ENCODE results near the gene AKNA. TPM values are rescaled to one million over a fixed set of nuclear protein-coding genes. Genes with fewer than 3 reads are reported as not detected.

AKNA gene
- total RNA-seq, 1 experiment from 2014 or later: 20.6 TPM

- RAD21 ChIA-PET (ENCODE audit: low non-redundant PET in 1 of 2, low total read pairs in 2 of 2, uncharacterized antibody in 2 of 2, unreplicated experiment in 2 of 2): no interaction called here
- no peak for ATAC-seq
- H3K79me2 ChIP-seq (ENCODE audit: insufficient read depth, low read length): no peaks in the 10 kb centered on the region
- H2AFZ ChIP-seq (ENCODE audit: low read depth, low read length, poor library complexity, severe bottlenecking): no peak overlapping the region
- no peaks in the 10 kb centered on the region for H4K20me1 ChIP-seq (ENCODE audit: insufficient read depth)
- no peak for DNase-seq (ENCODE audit: low read depth, low spot score)
- H3K4me1 ChIP-seq (ENCODE audit: control insufficient read depth in 1 of 2, insufficient read depth in 2 of 2, low read length in 2 of 2): no peaks in the 10 kb centered on the region
- H3K27ac ChIP-seq (ENCODE audit: low read depth, low read length): no peak overlapping the region
- TF ChIP-seq, protein P1, sequence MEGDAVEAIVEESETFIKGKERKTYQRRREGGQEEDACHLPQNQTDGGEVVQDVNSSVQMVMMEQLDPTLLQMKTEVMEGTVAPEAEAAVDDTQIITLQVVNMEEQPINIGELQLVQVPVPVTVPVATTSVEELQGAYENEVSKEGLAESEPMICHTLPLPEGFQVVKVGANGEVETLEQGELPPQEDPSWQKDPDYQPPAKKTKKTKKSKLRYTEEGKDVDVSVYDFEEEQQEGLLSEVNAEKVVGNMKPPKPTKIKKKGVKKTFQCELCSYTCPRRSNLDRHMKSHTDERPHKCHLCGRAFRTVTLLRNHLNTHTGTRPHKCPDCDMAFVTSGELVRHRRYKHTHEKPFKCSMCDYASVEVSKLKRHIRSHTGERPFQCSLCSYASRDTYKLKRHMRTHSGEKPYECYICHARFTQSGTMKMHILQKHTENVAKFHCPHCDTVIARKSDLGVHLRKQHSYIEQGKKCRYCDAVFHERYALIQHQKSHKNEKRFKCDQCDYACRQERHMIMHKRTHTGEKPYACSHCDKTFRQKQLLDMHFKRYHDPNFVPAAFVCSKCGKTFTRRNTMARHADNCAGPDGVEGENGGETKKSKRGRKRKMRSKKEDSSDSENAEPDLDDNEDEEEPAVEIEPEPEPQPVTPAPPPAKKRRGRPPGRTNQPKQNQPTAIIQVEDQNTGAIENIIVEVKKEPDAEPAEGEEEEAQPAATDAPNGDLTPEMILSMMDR (IDR thresholded peaks at IDR 0.05 in 2 of 3, conservative IDR thresholded peaks at IDR 0.05 in 1 of 3; ENCODE audit: borderline replicate concordance in 1 of 3, insufficient read depth in 1 of 3, low read depth in 2 of 3, low read length in 2 of 3): no peak
- TF ChIP-seq CEBPB (IDR thresholded peaks at IDR 0.05; ENCODE audit: low read depth) (no peak), SP1 (IDR thresholded peaks at IDR 0.05; ENCODE audit: low read depth) (no peak), JUND (IDR thresholded peaks at IDR 0.05) (no peak), RAD21 (IDR thresholded peaks at IDR 0.05; ENCODE audit: low read depth) (no peak), POLR2A (IDR thresholded peaks at IDR 0.05; ENCODE audit: borderline replicate concordance, extremely low read depth, insufficient read depth, insufficient read length) (no peak), EZH2phosphoT487 (IDR thresholded peaks at IDR 0.05; ENCODE audit: borderline replicate concordance) (no peak), EGR1 (IDR thresholded peaks at IDR 0.05; ENCODE audit: low read depth) (no peak), ZNF274 (IDR thresholded peaks at IDR 0.05; ENCODE audit: low read depth, low read length) (no peak), SRF (IDR thresholded peaks at IDR 0.05; ENCODE audit: low read depth) (no peak), ELF1 (IDR thresholded peaks at IDR 0.05; ENCODE audit: borderline replicate concordance, low read depth) (no peak), EZH2 (IDR thresholded peaks at IDR 0.05) (no peak), CBX3 (IDR thresholded peaks at IDR 0.05; ENCODE audit: low read depth) (no peak), REST (IDR thresholded peaks at IDR 0.05; ENCODE audit: low read depth) (no peak), TCF7L2 (IDR thresholded peaks at IDR 0.05; ENCODE audit: borderline replicate concordance, extremely low read depth, insufficient read depth, insufficient read length) (no peak)
- TF ChIP-seq, protein P2, sequence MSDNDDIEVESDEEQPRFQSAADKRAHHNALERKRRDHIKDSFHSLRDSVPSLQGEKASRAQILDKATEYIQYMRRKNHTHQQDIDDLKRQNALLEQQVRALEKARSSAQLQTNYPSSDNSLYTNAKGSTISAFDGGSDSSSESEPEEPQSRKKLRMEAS (IDR thresholded peaks at IDR 0.05): no peak
- H3K9me3 ChIP-seq (ENCODE audit: control insufficient read depth in 1 of 2, insufficient read depth in 1 of 2, low read depth in 1 of 2, low read length in 2 of 2): no peaks in the 10 kb centered on the region
- no peaks in the 10 kb centered on the region for H3K27me3 ChIP-seq (ENCODE audit: insufficient read depth, low read length)
- no peak overlapping the region for H3K4me2 ChIP-seq (ENCODE audit: low read length)
- no peak overlapping the region for H3K9ac ChIP-seq (ENCODE audit: low read length)
- POLR2A ChIA-PET: no interaction called here
- no peaks in the 10 kb centered on the region for H3K36me3 ChIP-seq (ENCODE audit: control insufficient read depth in 1 of 2, insufficient read depth in 2 of 2, low read length in 2 of 2)
- no peak overlapping the region for H3K4me3 ChIP-seq (replicated peaks in 1 of 2; ENCODE audit: low read depth in 1 of 2, low read length in 2 of 2)
- H3K9me2 ChIP-seq (ENCODE audit: insufficient read depth): no peaks in the 10 kb centered on the region
- BruUV-seq (replicated peaks): no TSS peak
- intact Hi-C loops (cut with micrococcal nuclease): no loop called here
- CTCF ChIA-PET: no interaction called here
Observed at GRCh38 chr9:114417511-114417910, 29.7 kb upstream of the AKNA start.
